ENCODE results near the gene RSPO3. TPM values are rescaled to one million over a fixed set of nuclear protein-coding genes. Genes with fewer than 3 reads are reported as not detected.
"Not testable (repeated sequence)": the region's sequence is repeated elsewhere in the genome, so short reads cannot be mapped to it uniquely, and the experiment has no call there.

The RSPO3 gene
- total RNA-seq, 2 experiments from 2014 or later: not detected

DNA sequence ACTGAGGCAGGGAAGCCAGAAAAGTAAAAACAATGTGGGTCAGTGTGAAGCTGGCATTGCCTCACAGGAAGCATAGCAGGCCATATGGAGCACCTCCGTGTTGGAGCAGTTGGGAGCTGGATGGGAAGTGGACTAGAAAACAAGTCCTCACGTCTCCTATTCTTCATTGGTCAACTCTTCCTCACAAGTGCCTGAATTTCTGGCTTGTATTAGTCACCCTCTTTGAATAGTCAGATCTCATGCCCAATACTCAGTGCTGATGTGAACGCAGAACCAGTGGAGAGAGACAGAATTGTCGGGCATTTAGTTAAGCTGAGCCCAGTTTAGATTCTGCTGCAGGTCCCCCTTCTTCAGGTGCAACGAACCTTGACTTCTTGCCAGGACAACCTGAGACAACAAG lies 22.3 kb upstream of the RSPO3 start:
- H3K27ac Mint-ChIP-seq: no peak overlapping the region
- H3K4me3 Mint-ChIP-seq: no peak overlapping the region
- DNase-seq (no peak), ATAC-seq (ENCODE audit: low read depth) (no peak)
- no peaks in the 10 kb centered on the region for H3K4me1 Mint-ChIP-seq
- POLR2A ChIA-PET: no interaction called here
- no peaks in the 10 kb centered on the region for H3K36me3 Mint-ChIP-seq
- no peaks in the 10 kb centered on the region for H3K9me3 Mint-ChIP-seq
- H3K27me3 Mint-ChIP-seq: peaks cover 8% of the 10 kb centered on the region

DNA sequence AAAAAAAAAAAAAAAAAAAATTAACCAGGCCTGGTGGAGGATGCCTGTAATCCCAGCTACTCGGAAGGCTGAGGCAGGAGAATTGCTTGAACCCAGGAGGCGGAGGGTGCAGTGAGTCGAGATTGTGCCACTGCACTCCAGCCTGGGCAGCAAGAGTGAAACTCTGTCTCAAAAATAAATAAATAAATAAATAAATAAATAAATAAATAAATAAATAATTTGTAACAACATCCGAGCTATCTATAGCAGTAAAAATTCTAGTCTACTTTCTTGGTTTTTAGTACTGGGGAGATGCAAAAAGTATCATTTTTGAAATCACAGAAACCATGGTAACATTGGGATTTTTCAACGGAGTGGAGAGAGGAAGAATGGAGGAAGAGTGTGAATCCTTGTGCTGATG lies 21.0 kb upstream of the RSPO3 start:
- POLR2A ChIA-PET; H3K4me1 Mint-ChIP-seq; ATAC-seq (ENCODE audit: low read depth); DNase-seq; H3K27me3 Mint-ChIP-seq; H3K36me3 Mint-ChIP-seq; H3K9me3 Mint-ChIP-seq; H3K4me3 Mint-ChIP-seq; H3K27ac Mint-ChIP-seq: not testable (repeated sequence)

DNA sequence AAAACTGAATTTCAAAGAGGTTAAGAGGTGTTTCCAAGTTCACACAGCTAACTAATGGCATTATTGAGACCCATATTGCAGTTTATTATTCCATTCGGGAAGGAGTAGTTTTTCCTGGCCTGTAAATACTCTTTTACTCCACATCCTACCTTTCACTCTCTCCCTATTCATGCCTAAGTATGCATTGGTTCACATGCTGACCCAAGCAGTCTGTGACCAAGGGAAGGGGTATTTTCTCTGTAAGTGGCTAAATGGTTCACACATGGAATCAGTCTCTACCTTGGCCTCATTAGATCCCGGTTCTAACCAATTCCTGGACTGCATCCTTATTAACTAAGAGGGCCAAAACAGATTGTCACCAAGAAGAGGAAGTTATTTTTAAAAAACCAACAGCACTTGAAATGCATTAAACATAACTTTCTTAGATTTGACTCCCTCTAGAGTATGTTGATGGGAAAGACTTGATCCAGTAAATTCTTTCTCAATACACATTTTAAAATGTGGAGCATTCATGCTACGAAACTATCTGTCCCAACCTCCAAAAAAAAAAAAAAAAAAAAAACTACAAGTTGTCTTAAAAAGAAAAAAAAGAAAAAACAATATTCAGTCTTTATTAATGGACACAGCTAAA lies 17.8 kb upstream of the RSPO3 start:
- POLR2A ChIA-PET: no interaction called here
- no peaks in the 10 kb centered on the region for H3K36me3 Mint-ChIP-seq
- peaks cover 2% of the 10 kb centered on the region for H3K27me3 Mint-ChIP-seq
- H3K4me3 Mint-ChIP-seq: no peak overlapping the region
- H3K4me1 Mint-ChIP-seq: no peaks in the 10 kb centered on the region
- DNase-seq (no peak), ATAC-seq (ENCODE audit: low read depth) (no peak)
- no peaks in the 10 kb centered on the region for H3K9me3 Mint-ChIP-seq
- no peak overlapping the region for H3K27ac Mint-ChIP-seq

- H3K4me3 Mint-ChIP-seq: no peak overlapping the region
- H3K27me3 Mint-ChIP-seq: peaks cover 5% of the 10 kb centered on the region
- ATAC-seq (ENCODE audit: low read depth): no peak
Observed at GRCh38 chr6:127102299-127102698, 16.2 kb upstream of the RSPO3 start.

GRCh38 chr6:127102859-127103258 lies 15.6 kb upstream of the RSPO3 start:
- POLR2A ChIA-PET: no interaction called here
- Mint-ChIP-seq H3K27ac (no peak overlapping the region), H3K36me3 (no peaks in the 10 kb centered on the region), H3K4me1 (no peaks in the 10 kb centered on the region), H3K4me3 (no peak overlapping the region), H3K27me3 (peaks cover 5% of the 10 kb centered on the region), H3K9me3 (no peaks in the 10 kb centered on the region)
- ATAC-seq (ENCODE audit: low read depth) (no peak), DNase-seq (no peak)

More at GRCh38 chr6:127102299-127102698, 16.2 kb upstream of the RSPO3 start:
- Mint-ChIP-seq H3K9me3 (no peaks in the 10 kb centered on the region), H3K36me3 (no peaks in the 10 kb centered on the region), H3K27ac (no peak overlapping the region), H3K4me1 (no peaks in the 10 kb centered on the region)
- DNase-seq: no peak
- POLR2A ChIA-PET: no interaction called here

DNA sequence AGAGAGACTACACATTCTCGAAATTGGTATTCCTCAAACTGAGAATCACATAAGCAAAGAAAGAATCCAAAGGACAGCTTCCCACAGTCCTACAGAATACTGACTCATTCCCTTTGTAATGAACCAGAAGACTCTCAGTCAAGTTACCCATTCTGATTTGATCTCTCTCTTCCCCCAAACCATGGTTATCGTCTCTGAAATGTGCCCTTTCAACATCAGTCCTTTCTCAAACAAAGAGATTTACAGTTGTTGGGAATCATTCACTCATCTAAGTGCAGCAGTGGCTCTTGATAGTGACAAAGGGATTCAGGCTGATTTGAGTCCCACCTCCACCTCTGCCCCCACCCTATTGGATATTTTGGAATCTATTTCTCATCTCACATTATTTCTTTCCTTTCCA lies 15.0 kb upstream of the RSPO3 start:
- DNase-seq (no peak), ATAC-seq (ENCODE audit: low read depth) (no peak)
- POLR2A ChIA-PET: no interaction called here
- H3K27me3 Mint-ChIP-seq: peaks cover 5% of the 10 kb centered on the region
- no peaks in the 10 kb centered on the region for H3K4me1 Mint-ChIP-seq
- H3K27ac Mint-ChIP-seq: no peak overlapping the region
- H3K9me3 Mint-ChIP-seq: no peaks in the 10 kb centered on the region
- no peaks in the 10 kb centered on the region for H3K36me3 Mint-ChIP-seq
- H3K4me3 Mint-ChIP-seq: no peak overlapping the region

- ATAC-seq (ENCODE audit: low read depth): no peak
- no peaks in the 10 kb centered on the region for H3K36me3 Mint-ChIP-seq
Observed at GRCh38 chr6:127107916-127108315, 10.6 kb upstream of the RSPO3 start.

GRCh38 chr6:127110712-127111111 lies 7.8 kb upstream of the RSPO3 start:
- Mint-ChIP-seq H3K27ac (no peak overlapping the region), H3K9me3 (no peaks in the 10 kb centered on the region), H3K27me3 (peaks cover 40% of the 10 kb centered on the region), H3K4me1 (no peaks in the 10 kb centered on the region), H3K36me3 (no peaks in the 10 kb centered on the region), H3K4me3 (no peak overlapping the region)
- ATAC-seq (ENCODE audit: low read depth) (no peak), DNase-seq (no peak)
- POLR2A ChIA-PET: no interaction called here

More at GRCh38 chr6:127107916-127108315, 10.6 kb upstream of the RSPO3 start:
- no peak for DNase-seq
- no peak overlapping the region for H3K27ac Mint-ChIP-seq
- no peak overlapping the region for H3K4me3 Mint-ChIP-seq
- H3K9me3 Mint-ChIP-seq: no peaks in the 10 kb centered on the region
- POLR2A ChIA-PET: no interaction called here
- no peaks in the 10 kb centered on the region for H3K4me1 Mint-ChIP-seq
- H3K27me3 Mint-ChIP-seq: peaks cover 21% of the 10 kb centered on the region

- ATAC-seq (ENCODE audit: low read depth) (no peak), DNase-seq (no peak)
- no peaks in the 10 kb centered on the region for H3K4me1 Mint-ChIP-seq
- H3K27me3 Mint-ChIP-seq: peaks cover 46% of the 10 kb centered on the region
- H3K27ac Mint-ChIP-seq: no peak overlapping the region
- no peak overlapping the region for H3K4me3 Mint-ChIP-seq
- POLR2A ChIA-PET: no interaction called here
- no peaks in the 10 kb centered on the region for H3K36me3 Mint-ChIP-seq
- H3K9me3 Mint-ChIP-seq: no peaks in the 10 kb centered on the region
Observed at GRCh38 chr6:127111526-127111925, 6.9 kb upstream of the RSPO3 start.

GRCh38 chr6:127114214-127114760 lies 4.2 kb upstream of the RSPO3 start:
- ATAC-seq (ENCODE audit: low read depth) (no peak), DNase-seq (no peak)
- POLR2A ChIA-PET: no interaction called here
- Mint-ChIP-seq H3K27me3 (peaks cover 63% of the 10 kb centered on the region), H3K4me3 (no peak overlapping the region), H3K36me3 (no peaks in the 10 kb centered on the region), H3K9me3 (no peaks in the 10 kb centered on the region), H3K27ac (no peak overlapping the region), H3K4me1 (peaks cover 2% of the 10 kb centered on the region)

GRCh38 chr6:127115084-127115655 lies 3.3 kb upstream of the RSPO3 start:
- Mint-ChIP-seq H3K36me3 (no peaks in the 10 kb centered on the region), H3K9me3 (no peaks in the 10 kb centered on the region), H3K4me3 (no peak overlapping the region), H3K4me1 (peaks cover 5% of the 10 kb centered on the region), H3K27me3 (peaks cover 66% of the 10 kb centered on the region), H3K27ac (no peak overlapping the region)
- POLR2A ChIA-PET: no interaction called here
- no peak for ATAC-seq (ENCODE audit: low read depth)
- no peak for DNase-seq

DNA sequence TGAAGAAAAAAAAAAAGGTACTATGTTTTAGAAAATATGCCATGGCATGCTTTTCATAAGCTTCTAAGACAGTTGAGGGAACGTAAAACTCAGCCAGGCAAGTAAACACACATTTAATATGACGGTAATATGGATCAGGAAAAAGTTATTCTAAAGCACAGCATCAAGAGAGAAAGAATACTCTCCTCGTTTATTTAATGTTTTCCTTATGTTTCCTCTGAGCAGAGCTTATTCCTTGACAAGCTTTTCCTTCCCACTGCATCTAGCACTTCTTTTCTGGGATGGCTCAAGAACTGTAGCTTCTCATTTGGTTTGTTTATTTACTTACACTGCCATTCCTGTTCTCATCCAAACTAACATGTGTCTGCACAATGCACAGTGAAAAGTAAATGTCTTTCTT lies 2.7 kb upstream of the RSPO3 start:
- H3K27ac Mint-ChIP-seq: no peak overlapping the region
- H3K4me1 Mint-ChIP-seq: peaks cover 5% of the 10 kb centered on the region
- DNase-seq (no peak), ATAC-seq (ENCODE audit: low read depth) (no peak)
- H3K27me3 Mint-ChIP-seq: peaks cover 69% of the 10 kb centered on the region
- no peak overlapping the region for H3K4me3 Mint-ChIP-seq
- POLR2A ChIA-PET: no interaction called here
- no peaks in the 10 kb centered on the region for H3K36me3 Mint-ChIP-seq
- no peaks in the 10 kb centered on the region for H3K9me3 Mint-ChIP-seq

GRCh38 chr6:127117979-127118297 lies 533 bp upstream of the RSPO3 start:
- Mint-ChIP-seq H3K27me3 (peaks cover 86% of the 10 kb centered on the region), H3K4me3 (peak overlapping the region; percentile 74), H3K4me1 (peaks cover 12% of the 10 kb centered on the region), H3K27ac (no peak overlapping the region), H3K9me3 (no peaks in the 10 kb centered on the region), H3K36me3 (no peaks in the 10 kb centered on the region)
- no peak for DNase-seq
- no peak for ATAC-seq (ENCODE audit: low read depth)
- POLR2A ChIA-PET: no interaction called here

- peak; percentile 35 for ATAC-seq (ENCODE audit: low read depth)
- H3K9me3 Mint-ChIP-seq: no peaks in the 10 kb centered on the region
- H3K36me3 Mint-ChIP-seq: no peaks in the 10 kb centered on the region
- DNase-seq: peak; percentile 43
- POLR2A ChIA-PET: no interaction called here
- H3K27me3 Mint-ChIP-seq: peaks cover 89% of the 10 kb centered on the region
- H3K4me3 Mint-ChIP-seq: peak overlapping the region; percentile 84
- H3K4me1 Mint-ChIP-seq: peaks cover 12% of the 10 kb centered on the region
- no peak overlapping the region for H3K27ac Mint-ChIP-seq
Observed at GRCh38 chr6:127119102-127120022, 891 bp downstream of the RSPO3 start.

All from activated naive CD8-positive, alpha-beta T cell treated with anti-CD3 and anti-CD28 coated beads, Interleukin-2, amount 10 ng/mL, durations not matched to agents 7 days and 5 days (primary cell).